ENCODE results near the gene ADRA2B. TPM values are rescaled to one million over a fixed set of nuclear protein-coding genes. Genes with fewer than 3 reads are reported as not detected.

The ADRA2B gene
- total RNA-seq, 2 experiments from 2014 or later: 0.52 TPM

DNA sequence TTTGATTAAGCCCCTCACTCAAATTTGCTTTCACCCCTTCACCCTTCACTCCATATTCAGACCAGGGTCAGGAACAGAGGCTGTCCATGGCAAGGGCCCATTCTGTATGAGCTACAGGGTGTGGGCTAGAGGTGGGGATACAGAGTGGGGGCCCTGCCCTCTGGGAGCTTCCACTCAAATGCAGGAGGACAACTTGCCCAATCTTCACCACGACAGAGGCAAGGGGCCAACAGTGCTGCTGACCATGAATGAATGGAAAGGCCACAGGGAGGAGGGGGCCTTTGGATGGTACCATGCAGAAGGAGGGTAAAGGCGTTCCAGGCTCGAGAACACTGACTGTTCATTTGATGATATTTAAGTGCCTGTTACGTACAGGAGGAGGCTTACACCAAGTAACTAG is 22.8 kb downstream of the ADRA2B start:
- no peaks in the 10 kb centered on the region for H3K9me3 Mint-ChIP-seq
- H3K36me3 Mint-ChIP-seq (ENCODE audit: low read depth): no peaks in the 10 kb centered on the region
- H3K27me3 Mint-ChIP-seq (ENCODE audit: low read depth): no peaks in the 10 kb centered on the region
- no peak overlapping the region for H3K4me3 Mint-ChIP-seq
- H3K4me1 Mint-ChIP-seq (ENCODE audit: low read depth): no peaks in the 10 kb centered on the region
- H3K27ac Mint-ChIP-seq: no peak overlapping the region
- CTCF ChIA-PET: interaction anchor here (0.6 to 1.4 kb wide), 2 partner anchors 18 to 174 kb away, joined by 3 read pairs; no protein-coding TSS in a partner anchor
- no peak for DNase-seq
- intact Hi-C loops (cut with micrococcal nuclease): no loop called here

DNA sequence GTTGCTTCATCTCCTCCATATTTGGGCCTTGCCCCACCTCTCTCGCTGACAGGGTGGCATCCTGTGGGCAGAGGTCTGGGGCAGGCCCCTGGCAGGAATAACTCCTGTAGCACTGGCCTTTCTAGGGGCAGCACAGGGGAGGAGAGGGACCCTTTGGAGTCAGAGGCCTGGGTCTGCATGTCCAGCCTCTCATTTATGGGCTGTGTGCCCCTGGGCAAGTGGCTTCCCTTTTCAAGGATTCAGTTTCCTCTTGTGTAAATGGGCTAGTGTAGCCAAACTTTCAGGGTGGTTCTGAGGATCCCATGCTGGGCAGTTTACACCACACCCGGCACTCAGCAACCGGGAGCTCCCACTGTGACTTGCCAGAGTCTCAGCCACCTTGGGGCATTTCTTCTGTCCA is 23.4 kb downstream of the ADRA2B start:
- DNase-seq: no peak
- CTCF ChIA-PET: interaction anchor here (0.6 to 1.4 kb wide), 2 partner anchors 18 to 174 kb away, joined by 3 read pairs; no protein-coding TSS in a partner anchor
- H3K4me3 Mint-ChIP-seq: no peak overlapping the region
- no peaks in the 10 kb centered on the region for H3K36me3 Mint-ChIP-seq (ENCODE audit: low read depth)
- no peaks in the 10 kb centered on the region for H3K9me3 Mint-ChIP-seq
- H3K27me3 Mint-ChIP-seq (ENCODE audit: low read depth): no peaks in the 10 kb centered on the region
- H3K27ac Mint-ChIP-seq: no peak overlapping the region
- intact Hi-C loops (cut with micrococcal nuclease): no loop called here
- H3K4me1 Mint-ChIP-seq (ENCODE audit: low read depth): no peaks in the 10 kb centered on the region

DNA sequence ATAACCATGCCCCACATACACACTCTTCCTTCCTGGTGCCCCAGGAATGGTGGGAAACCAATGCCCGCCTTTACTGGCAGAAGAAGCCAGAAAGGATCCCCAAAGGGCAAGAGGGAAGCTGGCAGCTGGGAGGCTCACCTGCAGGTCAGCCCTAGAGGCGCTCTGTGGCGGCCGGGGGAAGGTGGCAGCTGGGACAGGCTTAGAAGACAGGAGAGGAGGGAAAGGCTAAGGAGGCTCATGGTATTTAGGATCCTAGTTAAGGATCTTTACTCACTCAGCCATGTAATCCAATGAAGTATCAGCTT is 23.8 kb downstream of the ADRA2B start:
- H3K27me3 Mint-ChIP-seq (ENCODE audit: low read depth): no peaks in the 10 kb centered on the region
- no peak for DNase-seq
- no peak overlapping the region for H3K27ac Mint-ChIP-seq
- no peaks in the 10 kb centered on the region for H3K4me1 Mint-ChIP-seq (ENCODE audit: low read depth)
- CTCF ChIA-PET: interaction anchor here (0.9 to 1.1 kb wide), 2 partner anchors 24 to 31 kb away, joined by 3 read pairs; partner anchors contain the start of gene ADRA2B
- no peaks in the 10 kb centered on the region for H3K36me3 Mint-ChIP-seq (ENCODE audit: low read depth)
- H3K9me3 Mint-ChIP-seq: no peaks in the 10 kb centered on the region
- intact Hi-C loops (cut with micrococcal nuclease): no loop called here
- no peak overlapping the region for H3K4me3 Mint-ChIP-seq

DNA sequence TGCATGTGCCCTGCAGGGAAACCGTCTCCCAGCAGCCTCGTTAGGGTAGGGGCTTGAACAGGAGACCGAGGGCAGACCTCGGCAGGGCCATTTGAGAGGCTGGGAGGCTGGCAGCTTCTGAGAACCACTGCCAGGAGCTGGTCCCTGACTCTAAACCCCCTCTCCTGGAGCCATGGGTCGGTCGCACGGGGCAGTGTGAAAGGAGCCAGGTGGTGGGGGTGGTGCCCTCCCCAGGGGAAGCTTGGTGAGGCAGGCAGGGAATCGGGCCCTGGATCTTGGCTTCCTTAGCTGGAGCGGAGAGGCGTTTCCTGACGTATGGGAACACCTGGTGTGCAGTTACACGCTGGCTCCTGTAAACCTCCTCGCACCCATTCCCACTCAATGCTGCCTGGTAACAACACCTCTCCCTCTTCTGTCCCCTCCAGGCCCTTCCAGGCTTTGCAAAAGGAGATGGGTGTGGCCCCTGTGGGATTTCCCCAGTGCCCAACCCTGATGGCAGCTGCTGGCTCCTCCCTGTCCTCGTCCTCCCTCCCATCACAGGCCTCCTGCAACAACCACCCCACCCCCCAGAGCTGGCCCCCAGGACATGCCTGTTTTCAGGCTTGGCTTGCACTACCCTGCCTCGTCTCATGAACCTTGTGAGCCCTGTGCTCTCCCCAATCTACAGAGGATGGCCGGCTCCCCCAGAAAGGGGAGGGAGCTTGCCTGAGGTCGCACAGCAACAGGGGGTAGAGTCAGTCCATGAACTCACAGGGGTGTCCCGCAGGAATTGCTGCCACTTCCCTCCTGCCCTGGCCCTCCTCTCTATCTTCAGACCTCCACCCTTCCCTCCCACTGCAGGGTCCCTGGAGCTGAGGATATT is 24.4 kb downstream of the ADRA2B start:
- H3K4me3 Mint-ChIP-seq: no peak overlapping the region
- DNase-seq: no peak
- no peaks in the 10 kb centered on the region for H3K9me3 Mint-ChIP-seq
- H3K27me3 Mint-ChIP-seq (ENCODE audit: low read depth): no peaks in the 10 kb centered on the region
- H3K4me1 Mint-ChIP-seq (ENCODE audit: low read depth): no peaks in the 10 kb centered on the region
- no peak overlapping the region for H3K27ac Mint-ChIP-seq
- no peaks in the 10 kb centered on the region for H3K36me3 Mint-ChIP-seq (ENCODE audit: low read depth)
- intact Hi-C loops (cut with micrococcal nuclease): no loop called here
- CTCF ChIA-PET: interaction anchor here (0.7 to 1.1 kb wide), 3 partner anchors 10 to 32 kb away, joined by 3 read pairs; partner anchors contain the start of gene ADRA2B

DNA sequence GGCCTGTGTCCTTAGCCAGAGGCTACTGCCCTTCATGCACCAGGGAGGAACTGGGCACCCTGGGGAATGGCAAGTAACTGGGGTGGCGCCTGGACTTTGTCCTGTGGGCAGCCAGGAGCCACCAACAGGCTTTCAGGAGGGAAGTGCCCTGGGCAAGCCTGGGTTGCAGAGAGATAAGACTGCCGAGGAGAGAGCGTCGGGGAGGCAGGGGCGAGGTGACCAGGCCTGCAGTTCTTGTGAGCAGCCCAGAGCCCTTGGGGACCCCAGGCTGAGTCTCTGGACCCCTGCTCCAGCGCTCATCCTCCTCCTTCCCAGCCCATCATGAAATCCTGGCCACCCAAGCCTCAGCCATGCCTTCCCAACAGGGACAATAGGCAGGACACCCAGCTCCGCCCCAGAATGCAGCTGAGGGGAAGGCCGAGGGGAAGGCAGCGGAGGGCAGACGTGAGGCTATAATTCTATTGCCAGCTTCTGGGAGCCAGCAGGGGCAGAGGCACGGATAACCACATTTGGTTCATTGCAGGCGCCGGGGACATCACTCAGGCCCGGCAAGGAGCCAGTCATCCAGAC is 25.1 kb downstream of the ADRA2B start:
- DNase-seq: no peak
- Mint-ChIP-seq H3K4me1 (ENCODE audit: low read depth) (no peaks in the 10 kb centered on the region), H3K27ac (no peak overlapping the region), H3K9me3 (no peaks in the 10 kb centered on the region), H3K4me3 (no peak overlapping the region), H3K27me3 (ENCODE audit: low read depth) (no peaks in the 10 kb centered on the region), H3K36me3 (ENCODE audit: low read depth) (no peaks in the 10 kb centered on the region)
- CTCF ChIA-PET: interaction anchor here (0.7 kb wide), 1 partner anchor 11 kb away, joined by 3 read pairs; no protein-coding TSS in a partner anchor
- intact Hi-C loops (cut with micrococcal nuclease): no loop called here

DNA sequence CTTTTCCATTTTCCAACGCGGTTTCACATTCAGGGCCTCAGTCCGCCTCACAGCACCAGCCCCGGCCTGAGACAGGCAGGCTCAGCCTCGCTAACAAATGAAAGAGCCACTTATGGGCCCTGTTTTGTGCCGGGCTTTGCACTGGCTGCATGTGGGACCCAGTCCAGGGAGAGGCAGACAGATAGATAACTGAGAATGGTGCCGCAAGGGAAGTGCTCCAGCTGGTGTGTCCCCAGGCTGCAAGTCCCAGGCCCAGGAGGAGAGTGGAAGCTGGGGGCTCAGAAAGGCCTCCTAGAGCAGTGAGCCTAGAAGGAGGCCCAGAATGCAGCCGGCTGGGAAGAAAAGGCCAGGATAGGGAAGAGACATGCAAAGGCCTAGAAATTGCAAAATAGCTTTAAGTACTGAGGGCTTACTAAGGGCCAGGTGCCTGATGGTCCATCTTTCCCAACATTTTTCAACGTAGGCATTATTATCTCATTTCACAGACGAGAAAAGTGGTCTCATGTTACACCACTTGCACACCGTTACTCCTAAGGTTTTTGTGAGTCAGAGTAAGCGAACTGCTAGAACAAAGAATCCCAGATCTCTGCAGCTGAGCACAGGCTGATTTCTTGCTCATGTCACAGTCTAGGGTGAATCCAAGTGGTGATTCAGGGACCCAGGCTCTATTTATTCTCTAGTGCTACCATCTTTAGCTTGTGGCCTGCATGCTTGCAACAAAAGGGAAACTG is 26.0 kb downstream of the ADRA2B start:
- DNase-seq: no peak
- no peak overlapping the region for H3K27ac Mint-ChIP-seq
- CTCF ChIA-PET: no interaction called here
- no peaks in the 10 kb centered on the region for H3K36me3 Mint-ChIP-seq (ENCODE audit: low read depth)
- H3K4me3 Mint-ChIP-seq: no peak overlapping the region
- H3K27me3 Mint-ChIP-seq (ENCODE audit: low read depth): no peaks in the 10 kb centered on the region
- intact Hi-C loops (cut with micrococcal nuclease): no loop called here
- no peaks in the 10 kb centered on the region for H3K4me1 Mint-ChIP-seq (ENCODE audit: low read depth)
- H3K9me3 Mint-ChIP-seq: no peaks in the 10 kb centered on the region

DNA sequence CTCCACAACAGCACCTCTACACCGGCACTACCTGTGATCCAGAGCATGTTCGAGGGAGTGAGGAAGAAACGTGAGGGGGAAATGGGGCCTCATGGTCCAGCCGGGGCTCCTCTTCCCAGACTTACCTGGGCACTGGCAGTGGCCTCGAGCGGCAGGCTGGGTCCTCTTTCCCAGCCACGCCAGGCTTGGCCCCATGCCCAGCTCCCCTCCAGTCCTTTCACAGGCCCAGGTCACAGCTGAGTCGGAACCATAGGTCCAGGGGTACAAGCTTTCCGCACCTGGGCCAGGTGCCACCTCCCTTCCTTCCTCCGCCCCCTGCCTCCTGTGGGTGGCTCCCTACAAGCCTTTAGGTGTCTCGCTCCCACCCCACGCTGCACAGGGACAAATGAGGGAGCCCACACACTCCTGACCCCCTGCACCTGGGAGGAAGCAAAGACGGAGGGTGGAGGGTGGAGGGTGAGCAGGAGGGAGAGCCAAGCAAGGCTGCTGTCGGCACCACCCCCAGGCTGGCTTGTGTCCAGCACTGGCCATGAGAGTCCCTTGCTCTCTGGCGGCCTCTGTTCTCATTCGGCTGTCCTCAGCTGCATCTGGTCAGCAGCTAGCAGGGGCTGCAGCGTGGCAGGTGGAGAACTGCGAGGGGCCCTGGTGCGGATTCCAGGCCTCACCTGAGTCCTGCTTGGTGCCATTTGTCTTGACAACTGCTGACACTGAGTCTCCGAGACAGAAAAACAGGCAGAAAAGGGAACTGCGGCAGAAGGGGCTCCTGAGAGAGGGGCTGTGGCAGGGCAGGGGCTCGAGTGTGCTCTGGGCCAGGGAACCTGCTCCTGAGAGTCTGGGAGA is 26.8 kb downstream of the ADRA2B start:
- Mint-ChIP-seq H3K4me1 (ENCODE audit: low read depth) (no peaks in the 10 kb centered on the region), H3K36me3 (ENCODE audit: low read depth) (no peaks in the 10 kb centered on the region), H3K9me3 (no peaks in the 10 kb centered on the region), H3K27ac (no peak overlapping the region), H3K27me3 (ENCODE audit: low read depth) (no peaks in the 10 kb centered on the region), H3K4me3 (no peak overlapping the region)
- intact Hi-C loops (cut with micrococcal nuclease): no loop called here
- CTCF ChIA-PET: no interaction called here
- DNase-seq: no peak

DNA sequence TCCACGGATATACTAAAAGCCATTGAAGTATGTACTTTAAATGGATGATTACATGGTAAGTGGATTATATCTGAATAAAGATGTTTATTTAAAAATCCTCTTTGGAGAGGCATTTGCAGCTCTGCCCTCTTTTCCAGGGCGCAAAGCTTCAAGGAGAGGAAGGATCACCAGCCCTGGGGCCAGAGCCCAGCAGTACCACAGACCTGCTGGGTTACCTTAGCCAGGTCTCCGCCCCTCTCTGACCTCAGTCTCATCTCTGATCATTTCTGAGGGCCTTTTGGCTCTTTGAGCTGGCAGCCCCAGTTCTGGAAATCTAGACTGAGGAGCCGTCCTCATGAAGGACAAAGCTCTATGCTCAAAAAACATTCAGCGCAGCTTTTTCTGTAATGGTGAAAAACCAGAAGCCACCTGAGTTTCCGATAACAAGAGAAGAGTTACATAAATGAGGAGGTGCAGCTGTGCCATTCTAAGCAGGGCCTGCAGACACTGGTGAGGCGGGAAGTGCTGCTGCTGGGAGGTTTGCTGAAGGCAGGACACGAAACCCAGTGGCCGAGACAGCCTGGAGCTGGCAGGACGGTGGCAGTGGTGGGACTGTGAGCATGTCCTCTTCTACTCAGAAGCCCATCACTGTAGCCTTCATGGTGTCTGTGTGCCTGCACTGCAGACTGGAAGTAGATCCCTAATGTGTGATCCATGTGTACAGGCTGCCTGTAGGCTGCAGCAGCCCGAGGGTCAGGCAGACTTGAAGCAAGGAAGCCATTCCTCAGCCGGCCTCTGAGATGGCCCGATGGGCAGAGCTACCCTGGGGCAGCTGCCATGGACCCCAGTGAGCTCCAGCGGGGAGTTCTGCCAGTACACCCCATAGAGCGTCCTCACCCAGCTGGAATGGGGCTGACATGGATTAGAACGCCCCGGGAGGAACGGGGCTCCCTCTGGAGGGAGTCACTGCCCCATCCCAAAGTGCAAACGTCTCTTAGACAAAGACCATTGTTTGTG is 27.7 kb downstream of the ADRA2B start:
- CTCF ChIA-PET: no interaction called here
- H3K36me3 Mint-ChIP-seq (ENCODE audit: low read depth): no peaks in the 10 kb centered on the region
- peaks cover 2% of the 10 kb centered on the region for H3K27me3 Mint-ChIP-seq (ENCODE audit: low read depth)
- no peak overlapping the region for H3K4me3 Mint-ChIP-seq
- no peak for DNase-seq
- no peak overlapping the region for H3K27ac Mint-ChIP-seq
- no peaks in the 10 kb centered on the region for H3K4me1 Mint-ChIP-seq (ENCODE audit: low read depth)
- intact Hi-C loops (cut with micrococcal nuclease): no loop called here
- H3K9me3 Mint-ChIP-seq: no peaks in the 10 kb centered on the region

DNA sequence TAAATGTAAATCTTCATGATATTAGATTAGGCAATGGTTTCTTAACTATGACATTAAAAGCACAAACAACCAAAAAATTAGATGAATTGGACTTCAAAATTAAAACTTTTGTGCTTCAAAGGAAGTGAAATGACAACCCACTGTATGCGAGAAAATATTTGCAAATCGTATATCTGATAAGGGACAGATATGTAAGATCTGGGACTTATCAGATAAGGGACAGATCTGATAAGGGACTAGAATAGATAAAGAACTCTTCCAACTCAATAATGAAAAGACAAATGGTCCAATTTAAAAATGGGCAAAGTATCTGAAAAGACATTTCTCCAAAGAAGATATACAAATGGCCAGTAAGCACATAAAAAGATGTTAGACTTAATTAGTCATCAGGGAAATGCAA is 29.2 kb downstream of the ADRA2B start:
- no peak overlapping the region for H3K4me3 Mint-ChIP-seq
- H3K36me3 Mint-ChIP-seq (ENCODE audit: low read depth): no peaks in the 10 kb centered on the region
- CTCF ChIA-PET: no interaction called here
- H3K27ac Mint-ChIP-seq: no peak overlapping the region
- H3K4me1 Mint-ChIP-seq (ENCODE audit: low read depth): no peaks in the 10 kb centered on the region
- H3K27me3 Mint-ChIP-seq (ENCODE audit: low read depth): peaks cover 3% of the 10 kb centered on the region
- DNase-seq: no peak
- H3K9me3 Mint-ChIP-seq: no peaks in the 10 kb centered on the region
- intact Hi-C loops (cut with micrococcal nuclease): no loop called here

DNA sequence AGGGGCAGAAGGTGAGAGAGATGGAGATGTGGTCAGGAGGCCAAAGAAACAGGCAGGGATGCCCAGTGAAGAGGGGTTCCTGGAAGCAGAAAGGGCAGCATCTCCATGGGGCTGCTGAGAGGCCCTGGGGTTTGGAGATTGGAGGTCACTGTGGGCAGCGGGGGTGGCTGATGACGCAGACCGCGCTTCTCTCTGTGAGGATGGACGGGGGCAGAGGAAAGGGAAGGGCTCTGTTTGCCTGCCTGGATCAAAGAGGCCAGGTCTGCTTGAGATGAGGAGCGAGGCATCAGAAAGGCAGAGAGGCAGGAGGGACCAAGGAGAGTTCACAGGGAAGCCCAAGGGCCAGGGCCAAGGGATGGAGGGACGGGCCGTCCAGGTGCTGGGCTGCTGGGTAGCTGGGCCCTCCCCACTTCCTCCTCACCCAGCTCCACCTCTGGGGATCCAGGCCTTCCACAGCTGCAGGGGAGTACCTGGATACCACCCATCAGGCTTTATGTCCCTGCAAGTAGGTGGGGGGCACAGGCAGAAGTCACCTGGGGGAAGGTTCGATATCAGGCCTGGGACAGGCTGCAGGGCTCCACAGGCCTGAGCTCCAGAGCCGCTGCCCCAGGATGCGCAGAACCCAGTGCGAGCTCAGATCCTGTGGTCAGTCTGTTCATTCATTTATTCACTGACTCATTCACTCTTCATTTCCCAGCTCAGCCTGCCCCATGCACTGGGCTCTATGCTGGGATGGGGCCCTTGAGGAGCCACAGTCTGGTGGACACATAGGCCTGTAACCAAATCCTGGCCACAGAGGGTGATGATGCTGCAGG is 30.6 kb downstream of the ADRA2B start:
- Mint-ChIP-seq H3K27me3 (ENCODE audit: low read depth) (peaks cover 3% of the 10 kb centered on the region), H3K9me3 (no peaks in the 10 kb centered on the region), H3K4me3 (no peak overlapping the region), H3K36me3 (ENCODE audit: low read depth) (no peaks in the 10 kb centered on the region), H3K4me1 (ENCODE audit: low read depth) (no peaks in the 10 kb centered on the region), H3K27ac (no peak overlapping the region)
- CTCF ChIA-PET: interaction anchor here (1.2 kb wide), 1 partner anchor 93 kb away, joined by 3 read pairs; no protein-coding TSS in a partner anchor
- DNase-seq: no peak
- intact Hi-C loops (cut with micrococcal nuclease): no loop called here

Data from activated naive CD4-positive, alpha-beta T cell treated with anti-CD3 and anti-CD28 coated beads for 36 hours (primary cell).